CD4-positive, alpha-beta memory T cell (primary cell): Measurements from ENCODE around the gene RAB6A. TPM values are rescaled to one million over a fixed set of nuclear protein-coding genes. Genes with fewer than 3 reads are reported as not detected.

Experiments
- CTCF ChIA-PET: fragments of 350-600 bp; sonication (Branson Sonifier 250); formaldehyde crosslinking; loops from one replicate; lab custom pipeline; 2021; ENCODE audit warnings: inconsistent platforms; ENCODE audit not compliant: partially characterized antibody; lab: Charles Lee
- POLR2A ChIA-PET: fragments of 350-600 bp; sonication (Branson Sonifier 250); formaldehyde crosslinking; loops from one replicate; lab custom pipeline; 2021; ENCODE audit not compliant: partially characterized antibody; lab: Charles Lee
- DNase-seq, 5 donors: peaks; one replicate each; pipeline versions ENCODE4 v3.0.0 to v3.0.0-alpha.2; 2020 to 2022; ENCODE audit warnings: mixed read lengths in 1 of 5
- H3K27ac ChIP-seq: one replicate; pipeline ENCODE4 v1.7.0; 2013; ENCODE audit warnings: low read depth, low read length
- H3K27me3 ChIP-seq: 2 replicates; pipeline ENCODE4 v1.7.0; 2013; ENCODE audit warnings: mild to moderate bottlenecking, low read length, moderate library complexity; ENCODE audit not compliant: insufficient read depth
- H3K36me3 ChIP-seq: 2 replicates; pipeline ENCODE4 v1.7.0; 2013; ENCODE audit warnings: mild to moderate bottlenecking, low read length, moderate library complexity; ENCODE audit not compliant: insufficient read depth
- H3K4me1 ChIP-seq: 2 replicates; pipeline ENCODE4 v1.7.0; 2013; ENCODE audit warnings: mild to moderate bottlenecking, low read length, moderate library complexity; ENCODE audit not compliant: insufficient read depth
- H3K4me3 ChIP-seq, 2 donors: one replicate each; pipeline ENCODE4 v1.7.0; 2013; ENCODE audit warnings: low read length in 2 of 2, mild to moderate bottlenecking in 1 of 2
- H3K9me3 ChIP-seq, 2 donors: one replicate each; pipeline ENCODE4 v1.7.0; 2013; ENCODE audit warnings: low read length in 2 of 2, control low read depth in 1 of 2; ENCODE audit not compliant: control insufficient read depth in 1 of 2
- H3K27ac Mint-ChIP-seq, 7 donors: one replicate each; pipeline ENCODE4 v1.8.0; 2020 to 2021; ENCODE audit warnings: mixed read lengths in 7 of 7, mild to moderate bottlenecking in 6 of 7, inconsistent platforms in 3 of 7, moderate library complexity in 3 of 7
- H3K27me3 Mint-ChIP-seq, 2 donors: one replicate each; pipeline ENCODE4 v1.8.0; 2020 to 2021; ENCODE audit warnings: mixed read lengths in 2 of 2
- H3K36me3 Mint-ChIP-seq, 2 donors: one replicate each; pipeline ENCODE4 v1.8.0; 2020 to 2021; ENCODE audit warnings: mixed read lengths in 2 of 2, inconsistent platforms in 1 of 2, mild to moderate bottlenecking in 1 of 2
- H3K4me1 Mint-ChIP-seq, 4 donors: one replicate each; pipeline ENCODE4 v1.8.0; 2020 to 2021; ENCODE audit warnings: mixed read lengths in 4 of 4, mild to moderate bottlenecking in 1 of 4
- H3K4me3 Mint-ChIP-seq, 8 donors: one replicate each; pipeline ENCODE4 v1.8.0; 2020 to 2021; ENCODE audit warnings: mixed read lengths in 8 of 8, mild to moderate bottlenecking in 7 of 8, moderate library complexity in 6 of 8, inconsistent platforms in 3 of 8
- H3K9me3 Mint-ChIP-seq, 8 donors: one replicate each; pipeline ENCODE4 v1.8.0; 2020 to 2021; ENCODE audit warnings: mixed read lengths in 8 of 8, mild to moderate bottlenecking in 5 of 8, inconsistent platforms in 3 of 8, moderate library complexity in 1 of 8
- intact Hi-C: fragments of 100-400 bp; cut with micrococcal nuclease; formaldehyde crosslinking; loops from one replicate; pipeline ENCODE4 v1.15.1; 2023
- polyA plus RNA-seq, 2 donors: library from polyadenylated mRNA; unstranded; fragments of 300-500 nt; fragmentation: Illumina TruSeq; gene quantifications; one replicate each; pipeline ENCODE4 v1.2.3, GENCODE V29; 2021
- total RNA-seq, 2 experiments: library from RNA; stranded (reverse); gene quantifications; one replicate each; pipeline ENCODE4 v1.2.3, GENCODE V29; 2021

RAB6A gene
- 100 to 1,000 TPM; 102 to 118 TPM for total RNA-seq
- 100 to 1,000 TPM; 122 to 129 TPM for polyA plus RNA-seq

- no peaks in the 10 kb centered on the region for H3K9me3 ChIP-seq
- no peaks in the 10 kb centered on the region for H3K27me3 ChIP-seq
- peaks cover 35% of the 10 kb centered on the region for H3K4me1 ChIP-seq
- POLR2A ChIA-PET, result interaction anchor here (0.5 to 6.8 kb wide), 21 partner anchors 7 to 1720 kb away, joined by 3 to 278 read pairs (median 4); partner anchors contain the start of genes C2CD3, COA4, FAM168A and FCHSD2
- peak within 1 kb of the TSS; percentile 73 to 77 for H3K4me3 ChIP-seq
- no peaks in the 10 kb centered on the region for H3K36me3 ChIP-seq
- H3K27ac Mint-ChIP-seq, result peak within 1 kb of the TSS; percentile 87 to 97 (median 96)
- DNase-seq, result peak; percentile 99 to 100 (median 100)
- peak within 1 kb of the TSS; percentile 81 for H3K27ac ChIP-seq
- no peaks in the 10 kb centered on the region for H3K27me3 Mint-ChIP-seq
- CTCF ChIA-PET, result interaction anchor here (0.7 to 3.5 kb wide), 6 partner anchors 8 to 27 kb away, joined by 3 to 25 read pairs (median 4); partner anchors contain the start of gene MRPL48
- intact Hi-C loops, result loop anchor here (1.0 to 2.0 kb wide), 8 partner anchors 18 to 637 kb away; partner anchors contain the start of genes C2CD3, COA4, FAM168A and FCHSD2
- peaks cover 21 to 43% (median 34%) of the 10 kb centered on the region in 4 donors for H3K4me1 Mint-ChIP-seq
- H3K4me3 Mint-ChIP-seq, result peak within 1 kb of the TSS; percentile 85 to 96 (median 91)
- no peaks in the 10 kb centered on the region for H3K9me3 Mint-ChIP-seq
- H3K36me3 Mint-ChIP-seq, result peaks cover 0 to 6% of the 10 kb centered on the region in 2 donors
Observed at GRCh38 chr11:73760679-73761402, at the start of gene RAB6A. RAB6A (minus strand) TSS chr11:73761074; CDS start chr11:73760635, 439 bp downstream.

- no peaks in the 10 kb centered on the region for H3K4me1 ChIP-seq
- Mint-ChIP-seq H3K27me3 (no peaks in the 10 kb centered on the region), H3K4me3 (no peak overlapping the region), H3K4me1 (peaks cover 0 to 15% (median 5%) of the 10 kb centered on the region in 4 donors), H3K27ac (peak overlapping the region in 1 of 7 donors; percentile 6), H3K9me3 (peaks cover 0 to 3% (median 0%) of the 10 kb centered on the region in 8 donors), H3K36me3 (peaks cover 27 to 34% of the 10 kb centered on the region in 2 donors)
- H3K9me3 ChIP-seq, result no peaks in the 10 kb centered on the region
- H3K4me3 ChIP-seq, result no peak overlapping the region
- intact Hi-C loops, result no loop called here
- POLR2A ChIA-PET, result no interaction called here
- no peaks in the 10 kb centered on the region for H3K27me3 ChIP-seq
- H3K36me3 ChIP-seq, result peaks cover 7% of the 10 kb centered on the region
- CTCF ChIA-PET, result no interaction called here
- DNase-seq, result no peak
- H3K27ac ChIP-seq, result no peak overlapping the region
Observed at GRCh38 chr11:73810637-73811036, 49.8 kb upstream of the RAB6A start.

- Histone ChIP-seq H3K4me3 (no peak overlapping the region), H3K9me3 (no peaks in the 10 kb centered on the region), H3K27me3 (no peaks in the 10 kb centered on the region), H3K27ac (no peak overlapping the region), H3K36me3 (peaks cover 7% of the 10 kb centered on the region), H3K4me1 (no peaks in the 10 kb centered on the region)
- CTCF ChIA-PET, result no interaction called here
- peaks cover 0 to 3% (median 0%) of the 10 kb centered on the region in 8 donors for H3K9me3 Mint-ChIP-seq
- H3K27me3 Mint-ChIP-seq, result no peaks in the 10 kb centered on the region
- peaks cover 32 to 33% of the 10 kb centered on the region in 2 donors for H3K36me3 Mint-ChIP-seq
- POLR2A ChIA-PET, result no interaction called here
- H3K4me3 Mint-ChIP-seq, result no peak overlapping the region
- H3K27ac Mint-ChIP-seq, result no peak overlapping the region
- intact Hi-C loops, result no loop called here
- no peak for DNase-seq
- H3K4me1 Mint-ChIP-seq, result peaks cover 0 to 13% (median 5%) of the 10 kb centered on the region in 4 donors
Observed at GRCh38 chr11:73808052-73808451, 47.2 kb upstream of the RAB6A start.

GRCh38 chr11:73804712-73805111, 43.8 kb upstream of the RAB6A start:
- CTCF ChIA-PET, result no interaction called here

GRCh38 chr11:73801136-73801535, 40.3 kb upstream of the RAB6A start:
- H3K27ac ChIP-seq, result no peak overlapping the region
- no peak overlapping the region for H3K4me3 ChIP-seq
- H3K27ac Mint-ChIP-seq, result peak overlapping the region in 3 of 7 donors; percentile 0 to 30 (median 4)
- H3K9me3 Mint-ChIP-seq, result no peaks in the 10 kb centered on the region
- H3K27me3 ChIP-seq, result no peaks in the 10 kb centered on the region
- peaks cover 11% of the 10 kb centered on the region for H3K36me3 ChIP-seq
- peaks cover 0 to 13% (median 2%) of the 10 kb centered on the region in 4 donors for H3K4me1 Mint-ChIP-seq
- H3K27me3 Mint-ChIP-seq, result no peaks in the 10 kb centered on the region
- POLR2A ChIA-PET, result no interaction called here
- intact Hi-C loops, result no loop called here
- CTCF ChIA-PET, result no interaction called here
- H3K9me3 ChIP-seq, result no peaks in the 10 kb centered on the region
- no peak overlapping the region for H3K4me3 Mint-ChIP-seq
- no peak for DNase-seq
- H3K36me3 Mint-ChIP-seq, result peaks cover 12 to 21% of the 10 kb centered on the region in 2 donors
- no peaks in the 10 kb centered on the region for H3K4me1 ChIP-seq

More at GRCh38 chr11:73804712-73805111, 43.8 kb upstream of the RAB6A start:
- intact Hi-C loops, result no loop called here
- no peak overlapping the region for H3K4me3 ChIP-seq
- H3K4me1 ChIP-seq, result no peaks in the 10 kb centered on the region
- POLR2A ChIA-PET, result no interaction called here
- Mint-ChIP-seq H3K4me3 (no peak overlapping the region), H3K27ac (peak overlapping the region in 1 of 7 donors; percentile 73), H3K36me3 (peaks cover 24 to 30% of the 10 kb centered on the region in 2 donors), H3K9me3 (no peaks in the 10 kb centered on the region), H3K4me1 (peaks cover 0 to 14% (median 3%) of the 10 kb centered on the region in 4 donors), H3K27me3 (no peaks in the 10 kb centered on the region)
- DNase-seq, result no peak
- H3K36me3 ChIP-seq, result peaks cover 7% of the 10 kb centered on the region
- H3K27me3 ChIP-seq, result no peaks in the 10 kb centered on the region
- H3K27ac ChIP-seq, result no peak overlapping the region
- H3K9me3 ChIP-seq, result no peaks in the 10 kb centered on the region

GRCh38 chr11:73800276-73800806, 39.5 kb upstream of the RAB6A start:
- Mint-ChIP-seq H3K9me3 (no peaks in the 10 kb centered on the region), H3K27me3 (no peaks in the 10 kb centered on the region), H3K4me3 (no peak overlapping the region), H3K36me3 (peaks cover 6 to 15% of the 10 kb centered on the region in 2 donors), H3K4me1 (peaks cover 0 to 9% (median 0%) of the 10 kb centered on the region in 4 donors), H3K27ac (peak overlapping the region in 1 of 7 donors; percentile 37)
- no peak for DNase-seq
- ChIA-PET CTCF (no interaction called here), POLR2A (no interaction called here)
- Histone ChIP-seq H3K27me3 (no peaks in the 10 kb centered on the region), H3K4me3 (no peak overlapping the region), H3K9me3 (no peaks in the 10 kb centered on the region), H3K4me1 (no peaks in the 10 kb centered on the region), H3K27ac (no peak overlapping the region), H3K36me3 (peaks cover 7% of the 10 kb centered on the region)
- intact Hi-C loops, result no loop called here

- H3K36me3 ChIP-seq, result peaks cover 7% of the 10 kb centered on the region
- CTCF ChIA-PET, result no interaction called here
- POLR2A ChIA-PET, result no interaction called here
Observed at GRCh38 chr11:73797457-73797856, 36.6 kb upstream of the RAB6A start.

More at GRCh38 chr11:73797457-73797856, 36.6 kb upstream of the RAB6A start:
- Mint-ChIP-seq H3K9me3 (no peaks in the 10 kb centered on the region), H3K4me3 (no peak overlapping the region), H3K4me1 (peaks cover 0 to 12% (median 2%) of the 10 kb centered on the region in 4 donors), H3K27ac (no peak overlapping the region), H3K27me3 (no peaks in the 10 kb centered on the region), H3K36me3 (peaks cover 10 to 12% of the 10 kb centered on the region in 2 donors)
- intact Hi-C loops, result no loop called here
- H3K9me3 ChIP-seq, result no peaks in the 10 kb centered on the region
- no peak overlapping the region for H3K27ac ChIP-seq
- DNase-seq, result no peak
- H3K4me3 ChIP-seq, result no peak overlapping the region
- no peaks in the 10 kb centered on the region for H3K27me3 ChIP-seq
- no peaks in the 10 kb centered on the region for H3K4me1 ChIP-seq
